Stimulated activated CD8-positive, alpha-beta memory T cell treated with anti-CD3 and anti-CD28 coated beads, Interleukin-7, amount 100 ng/mL, for 48 hours (primary cell): ENCODE results near the gene OR7C1.
"Not testable (repeated sequence)": the region's sequence is repeated elsewhere in the genome, so short reads cannot be mapped to it uniquely, and the experiment has no call there.

Experiments
- DNase-seq, 2 donors: peaks; one replicate each; pipeline ENCODE4 v3.0.0-alpha.2; 2020; ENCODE audit warnings: low read depth in 1 of 2; ENCODE audit errors: extremely low read depth in 1 of 2

Gene OR7C1

DNA sequence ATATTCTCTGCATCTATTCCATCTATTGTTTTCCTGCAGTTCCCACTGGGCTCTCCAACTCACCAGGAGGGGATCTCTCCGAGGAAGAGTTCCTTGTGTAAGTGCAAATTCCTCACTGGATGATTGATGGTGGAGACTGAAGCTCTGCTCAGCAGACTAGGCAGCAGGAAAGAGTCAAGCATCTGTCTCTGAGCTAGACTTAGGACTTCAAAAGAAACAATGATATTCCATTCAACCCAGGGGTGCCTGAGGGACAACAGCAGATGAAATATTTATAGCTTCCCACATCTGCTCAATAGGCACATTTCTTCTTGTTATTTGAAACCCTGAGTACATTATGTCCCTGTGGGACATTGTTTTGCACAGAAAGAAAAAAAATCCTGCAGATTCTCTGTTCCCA is at the start of gene OR7C1, which contains the start of gene OR7A5:
Gene OR7C1, minus strand, starts transcription at position 175 of the 400 bp plus-strand sequence. CDS start 35,049 bp downstream, outside the sequence.
Gene OR7A5, minus strand, starts transcription at position 175 of the 400 bp plus-strand sequence. CDS start 6,944 bp downstream, outside the sequence.
- no peak for DNase-seq

DNA sequence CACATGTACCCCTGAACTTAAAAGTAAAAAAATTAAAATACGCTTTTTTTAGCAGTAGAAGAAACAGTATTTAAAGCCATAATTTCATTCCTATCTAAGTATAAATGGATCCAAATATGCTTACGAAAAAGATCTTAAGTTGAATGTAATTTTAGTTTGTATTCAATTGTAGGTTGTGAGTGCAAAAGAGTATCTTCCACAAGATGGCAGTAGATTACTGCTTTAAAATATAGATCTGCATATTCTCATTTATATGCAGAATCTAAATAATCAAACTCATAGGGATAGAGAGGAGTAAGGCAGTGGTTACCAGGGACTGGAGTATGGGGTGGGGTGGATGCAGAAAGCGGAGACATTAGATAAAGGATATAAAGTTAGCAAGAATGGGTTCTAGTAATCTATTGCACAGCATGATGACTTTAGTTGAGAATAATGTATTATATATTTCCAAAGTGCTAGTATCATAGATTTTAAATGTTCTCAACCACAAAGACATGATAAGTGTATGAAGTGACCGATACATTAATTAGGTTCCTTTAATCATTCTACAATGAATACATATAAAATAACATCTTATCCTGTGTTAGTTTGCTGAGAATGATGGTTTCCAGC is 36.7 kb upstream of the OR7C1 start:
- no peak for DNase-seq

DNA sequence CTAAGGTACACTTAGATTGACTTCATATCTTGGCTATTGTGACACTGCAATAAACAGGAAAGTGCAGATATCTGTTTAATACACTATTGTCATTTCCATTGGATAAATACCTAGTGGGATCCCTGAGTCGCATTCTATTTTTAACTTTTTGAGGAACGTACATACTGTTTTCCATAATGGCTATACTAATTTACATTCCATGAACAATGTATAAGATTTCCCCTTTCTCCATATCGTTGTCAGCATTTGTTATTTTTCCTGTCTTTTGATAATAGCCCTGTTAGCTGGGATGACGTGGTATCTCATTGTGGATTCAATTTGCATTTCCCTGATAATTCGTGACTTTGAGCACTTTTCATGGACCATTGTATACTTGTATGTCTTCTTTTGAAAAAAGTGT is 33.5 kb upstream of the OR7C1 start:
- no peak for DNase-seq

GRCh38 chr19:14848822-14849221 is 13.8 kb upstream of the OR7C1 start, which contains the start of gene OR7A10:
TSS of gene OR7A10 (minus strand) at chr19:14848922. CDS start at chr19:14841877, 7,045 bp downstream.
- DNase-seq: no peak

GRCh38 chr19:14843578-14843977 is 8.6 kb upstream of the OR7C1 start:
- DNase-seq: no peak

DNA sequence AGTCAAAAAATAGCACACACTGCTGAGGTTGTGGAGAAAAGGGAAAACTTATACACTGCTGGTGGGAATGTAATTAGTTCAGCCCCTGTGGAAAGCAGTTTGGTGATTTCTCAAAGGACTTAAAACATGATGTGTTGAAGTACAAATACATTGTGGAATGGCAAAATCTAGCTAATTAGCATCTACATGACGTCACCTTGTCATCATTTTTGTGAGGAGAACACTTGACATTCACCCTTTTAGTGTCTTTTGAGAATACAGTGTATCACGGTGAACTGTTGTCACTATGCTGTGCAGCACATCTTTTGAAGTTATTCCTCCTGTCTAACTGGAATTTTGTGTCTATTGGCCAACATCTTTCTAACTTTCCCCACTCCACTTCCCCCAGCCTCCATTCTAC is 8.2 kb upstream of the OR7C1 start:
- DNase-seq: no peak

GRCh38 chr19:14840206-14840605 is 5.2 kb upstream of the OR7C1 start:
- no peak for DNase-seq

DNA sequence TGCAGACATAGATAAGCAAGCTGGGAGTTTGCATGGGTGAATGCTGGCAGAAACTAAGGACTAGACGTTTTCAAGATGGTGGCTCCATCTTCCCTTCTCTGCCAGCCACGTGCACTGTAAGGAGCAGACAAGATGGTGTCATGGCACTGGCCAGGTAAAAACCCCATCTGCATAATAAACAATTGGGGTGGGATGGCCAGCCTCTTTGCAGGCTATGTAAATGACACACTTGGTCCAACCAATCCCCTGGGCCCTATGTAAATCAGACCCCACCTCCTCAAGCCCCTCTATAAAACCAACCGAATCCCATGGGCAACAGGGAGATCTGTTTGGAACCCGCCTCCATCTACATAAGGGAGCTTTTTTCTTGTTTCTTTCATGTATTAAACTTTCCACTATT is 2.4 kb upstream of the OR7C1 start:
- DNase-seq: no peak

DNA sequence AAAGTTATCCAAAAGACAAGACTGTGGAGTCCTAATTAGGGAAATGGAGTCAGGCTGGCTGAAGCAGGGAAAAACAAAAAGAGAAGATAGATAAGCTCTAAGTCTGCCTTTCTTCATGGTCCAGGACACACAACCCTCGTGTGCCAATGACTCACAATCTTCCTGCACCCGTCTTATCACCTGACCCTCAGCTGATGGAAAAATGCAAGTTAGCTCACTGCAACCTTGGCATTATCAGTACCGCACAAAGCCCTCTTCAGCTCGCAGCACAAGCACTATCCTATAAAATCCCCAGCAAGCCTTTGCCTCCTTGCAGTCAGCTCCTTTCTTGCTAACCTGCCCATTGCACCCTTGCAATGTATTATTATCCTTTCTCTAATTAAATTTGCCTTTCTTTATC is 4.3 kb downstream of the OR7C1 start:
- DNase-seq: no peak

DNA sequence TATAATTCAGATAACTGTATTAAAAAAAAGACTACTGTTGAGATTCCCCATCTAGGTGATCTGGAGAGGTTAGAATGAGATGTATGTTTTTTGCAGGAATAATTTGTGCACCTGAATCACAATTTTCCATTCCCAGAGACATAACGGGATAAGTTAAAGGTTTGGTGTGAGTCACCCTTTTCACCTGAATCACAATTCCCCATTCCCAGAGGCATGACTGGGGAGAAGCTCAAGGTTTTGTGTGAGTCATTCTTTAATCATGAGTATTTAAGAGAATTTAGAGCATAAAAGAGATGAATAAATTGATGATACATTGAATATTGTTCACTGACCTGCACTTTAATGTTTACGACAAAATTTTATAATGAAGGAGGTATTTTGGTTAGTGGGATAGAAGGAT is 9.0 kb downstream of the OR7C1 start:
- no peak for DNase-seq

GRCh38 chr19:14821937-14822336 is 13.0 kb downstream of the OR7C1 start:
- DNase-seq: no peak

- DNase-seq: no peak
Measured at GRCh38 chr19:14818588-14818987, 16.4 kb downstream of the OR7C1 start.

- no peak for DNase-seq
Measured at GRCh38 chr19:14817052-14817451, 17.9 kb downstream of the OR7C1 start.

- no peak for DNase-seq
Measured at GRCh38 chr19:14814982-14815652, 19.9 kb downstream of the OR7C1 start.

DNA sequence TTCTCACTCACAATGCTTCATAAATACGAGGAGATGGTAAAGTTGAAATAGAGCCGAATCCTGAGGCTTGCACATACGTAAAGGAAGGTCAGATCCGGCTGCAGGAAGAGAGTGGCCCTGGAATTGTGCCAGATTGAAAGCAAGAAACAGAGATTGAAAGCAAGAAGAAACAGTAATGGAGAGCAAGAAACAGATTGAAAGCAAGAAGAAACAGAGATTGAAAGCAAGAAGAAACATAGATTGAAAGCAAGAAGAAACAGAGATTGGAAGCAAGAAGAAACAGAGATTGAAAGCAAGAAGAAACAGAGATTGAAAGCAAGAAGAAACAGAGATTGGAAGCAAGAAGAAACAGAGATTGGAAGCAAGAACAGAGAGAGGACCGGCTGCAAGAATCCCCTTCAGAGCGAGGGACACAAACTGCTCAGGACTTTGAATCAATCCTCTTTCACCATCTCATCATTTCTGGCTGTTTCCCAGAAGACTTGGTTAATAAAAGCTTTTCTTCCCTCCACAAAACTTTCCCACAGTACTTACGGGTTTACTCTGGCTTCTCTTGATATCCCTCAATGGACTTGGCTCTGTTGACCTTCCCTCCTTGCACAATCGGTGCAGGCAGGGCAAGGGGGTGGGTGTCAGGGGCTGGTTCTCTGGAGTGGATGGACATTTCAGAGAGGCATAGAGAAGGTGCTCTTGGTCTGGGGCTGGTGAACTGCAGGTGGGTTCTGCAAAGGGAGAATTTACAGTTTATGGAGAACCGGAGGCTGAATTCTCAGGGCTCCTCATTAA is 25.5 kb downstream of the OR7C1 start:
- DNase-seq: no peak

DNA sequence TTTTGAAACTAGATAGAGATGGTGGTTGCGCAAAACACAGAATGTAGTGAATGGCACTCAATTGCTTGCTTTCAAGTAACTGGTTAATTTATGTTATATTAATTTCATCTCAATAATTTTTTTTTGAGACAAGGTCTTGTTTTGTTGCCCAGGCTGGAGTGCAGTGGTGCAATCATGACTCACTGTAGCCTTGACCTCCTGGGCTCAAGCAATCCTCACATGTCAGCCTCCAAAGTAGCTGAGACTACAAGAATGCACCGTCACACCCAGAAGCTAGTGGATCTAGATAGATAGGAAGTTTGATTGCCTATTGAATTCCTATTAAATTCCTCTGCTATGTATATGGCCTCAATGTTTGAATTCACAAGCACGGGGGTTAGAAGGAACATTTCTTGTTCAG is 30.2 kb downstream of the OR7C1 start:
- DNase-seq: no peak

GRCh38 chr19:14798760-14799159 is 36.2 kb downstream of the OR7C1 start:
- DNase-seq: no peak

DNA sequence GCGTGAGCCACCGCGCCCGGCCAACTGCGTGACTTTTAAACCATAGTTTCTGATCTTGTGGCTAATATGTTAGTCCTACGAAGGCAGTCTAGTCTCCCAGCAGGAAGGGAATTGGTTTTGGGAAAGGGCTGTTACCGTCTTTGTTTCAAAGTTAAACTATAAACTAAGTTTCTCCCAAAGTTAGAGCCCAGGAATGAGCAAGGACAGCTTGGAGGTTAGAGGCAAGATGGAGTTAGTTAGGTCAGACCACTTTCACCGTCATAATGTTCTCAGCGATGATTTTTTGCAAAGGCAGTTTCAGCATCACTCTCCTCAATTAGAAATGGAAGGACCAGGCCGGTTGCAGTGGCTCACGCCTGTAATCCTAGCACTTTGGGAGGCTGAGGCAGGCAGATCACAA is 39.0 kb downstream of the OR7C1 start:
- DNase-seq: no peak

DNA sequence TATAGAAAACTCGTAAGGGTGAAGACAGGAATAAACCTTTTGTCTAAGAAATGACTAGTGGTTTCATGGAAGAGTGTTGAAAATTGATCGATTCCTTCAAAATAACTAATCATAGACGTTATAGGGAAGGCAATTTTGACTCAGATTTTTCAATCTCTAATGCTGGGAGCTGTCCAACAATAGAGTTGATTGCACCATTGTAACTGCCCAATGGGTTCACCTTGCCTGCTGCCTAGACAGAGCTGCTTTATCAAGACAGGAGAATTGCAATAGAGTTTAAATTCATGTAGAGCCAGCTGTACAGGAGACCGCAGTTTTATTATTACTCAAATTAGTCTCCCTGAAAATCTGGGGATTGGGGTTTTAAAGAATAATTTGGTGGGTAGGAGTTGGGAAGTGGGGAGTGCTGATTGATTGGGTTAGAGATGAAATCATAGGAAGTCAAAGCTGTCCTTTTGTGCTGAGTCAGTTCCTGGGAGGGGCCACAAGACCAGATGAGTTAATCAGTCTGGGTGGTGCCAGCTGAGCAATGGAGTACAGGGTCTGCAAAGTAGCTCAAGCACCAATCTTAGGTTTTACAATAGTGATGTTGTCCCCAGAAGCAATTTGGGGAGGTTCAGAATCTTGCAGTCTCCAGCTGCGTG is 39.8 kb downstream of the OR7C1 start:
- DNase-seq: no peak

DNA sequence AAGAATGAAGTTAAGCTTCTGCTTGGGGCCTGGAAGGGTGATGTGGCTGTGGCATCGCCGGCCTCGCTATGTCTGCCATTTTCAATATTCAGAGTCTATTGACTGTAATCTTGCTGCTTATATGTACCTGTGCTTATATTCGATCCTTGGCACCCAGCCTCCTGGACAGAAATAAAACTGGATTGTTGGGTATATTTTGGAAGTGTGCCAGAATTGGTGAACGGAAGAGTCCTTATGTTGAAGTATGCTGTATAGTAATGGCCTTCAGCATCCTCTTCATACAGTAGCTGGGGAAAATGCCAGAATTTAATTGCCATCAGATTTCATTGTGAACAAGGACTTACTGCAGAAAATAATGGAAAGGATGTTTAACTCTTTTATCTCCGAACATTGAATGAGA is 42.7 kb downstream of the OR7C1 start:
- DNase-seq: not testable (repeated sequence)

- DNase-seq: no peak
Measured at GRCh38 chr19:14786421-14786851, 48.5 kb downstream of the OR7C1 start.
